GM19099 (cell line): ENCODE measurements around the gene LLGL1.

Experiments
- POLR2A ChIP-seq: IDR thresholded peaks from 3 replicates; pipeline ENCODE4 v1.6.1; 2011; ENCODE audit warnings: low read depth; ENCODE audit not compliant: insufficient read length; ENCODE audit errors: extremely low read depth

Gene LLGL1

GRCh38 chr17:18233803-18234518 lies 8.5 kb downstream of the LLGL1 start:
- no peak for TF ChIP-seq POLR2A

GRCh38 chr17:18234853-18235380 lies 9.5 kb downstream of the LLGL1 start:
- no peak for TF ChIP-seq POLR2A

- TF ChIP-seq POLR2A: no peak
Measured at GRCh38 chr17:18235743-18236256, 10.4 kb downstream of the LLGL1 start.

GRCh38 chr17:18236494-18236893 lies 11.1 kb downstream of the LLGL1 start:
- no peak for TF ChIP-seq POLR2A

- TF ChIP-seq POLR2A: no peak
Measured at GRCh38 chr17:18237461-18237860, 12.0 kb downstream of the LLGL1 start.

GRCh38 chr17:18238299-18238698 lies 12.9 kb downstream of the LLGL1 start:
- TF ChIP-seq POLR2A: no peak

GRCh38 chr17:18240449-18240848 lies 15.0 kb downstream of the LLGL1 start:
- no peak for TF ChIP-seq POLR2A

GRCh38 chr17:18241229-18241871 lies 15.9 kb downstream of the LLGL1 start:
- TF ChIP-seq POLR2A: no peak

- TF ChIP-seq POLR2A: no peak
Measured at GRCh38 chr17:18245038-18245776, 19.8 kb downstream of the LLGL1 start.

GRCh38 chr17:18246109-18246725 lies 20.8 kb downstream of the LLGL1 start:
- TF ChIP-seq POLR2A: no peak

- no peak for TF ChIP-seq POLR2A
Measured at GRCh38 chr17:18246880-18247612, 21.6 kb downstream of the LLGL1 start.

- TF ChIP-seq POLR2A: no peak
Measured at GRCh38 chr17:18247613-18248001, 22.2 kb downstream of the LLGL1 start.

- no peak for TF ChIP-seq POLR2A
Measured at GRCh38 chr17:18248300-18248731, 22.9 kb downstream of the LLGL1 start.

- no peak for TF ChIP-seq POLR2A
Measured at GRCh38 chr17:18248811-18249210, 23.4 kb downstream of the LLGL1 start.
